ENCODE results near the gene TMEM187. TPM values are rescaled to one million over a fixed set of nuclear protein-coding genes. Genes with fewer than 3 reads are reported as not detected.

The TMEM187 gene
- total RNA-seq, 1 donor from 2014 or later: 5.3 TPM

DNA sequence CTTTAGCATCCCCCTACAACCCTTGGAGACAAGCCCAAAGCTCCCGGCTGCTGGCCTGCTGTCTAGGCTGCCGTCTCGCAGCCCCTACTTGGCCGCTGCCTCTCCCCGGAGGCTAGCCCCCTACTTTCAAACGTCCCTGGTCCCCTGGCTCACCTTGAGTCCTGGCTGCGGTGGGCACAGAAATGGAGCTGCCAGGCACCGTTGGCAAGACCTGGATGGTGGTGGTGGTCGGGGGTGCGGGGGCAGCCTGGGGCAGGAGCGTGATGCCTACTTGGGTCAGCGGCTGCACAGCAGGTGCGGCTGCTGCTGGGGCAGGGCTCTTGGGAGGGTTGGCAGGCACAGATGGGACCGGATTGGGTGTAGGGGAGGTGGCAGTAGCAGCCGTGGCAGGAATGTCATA is 12.9 kb upstream of the TMEM187 start:
- Histone ChIP-seq H3K4me3 (ENCODE audit: low read depth, low read length) (no peak overlapping the region), H3K27me3 (ENCODE audit: control insufficient read depth, insufficient read depth, low read length) (no peaks in the 10 kb centered on the region), H3K36me3 (ENCODE audit: control insufficient read depth, insufficient read depth, low read length) (peaks cover 17% of the 10 kb centered on the region)
- no peak for FAIRE-seq
- no peak for TF ChIP-seq CTCF (IDR thresholded peaks at IDR 0.05; ENCODE audit: insufficient read depth, low read length, severe bottlenecking)
- no peak for DNase-seq (ENCODE audit: low read depth)

DNA sequence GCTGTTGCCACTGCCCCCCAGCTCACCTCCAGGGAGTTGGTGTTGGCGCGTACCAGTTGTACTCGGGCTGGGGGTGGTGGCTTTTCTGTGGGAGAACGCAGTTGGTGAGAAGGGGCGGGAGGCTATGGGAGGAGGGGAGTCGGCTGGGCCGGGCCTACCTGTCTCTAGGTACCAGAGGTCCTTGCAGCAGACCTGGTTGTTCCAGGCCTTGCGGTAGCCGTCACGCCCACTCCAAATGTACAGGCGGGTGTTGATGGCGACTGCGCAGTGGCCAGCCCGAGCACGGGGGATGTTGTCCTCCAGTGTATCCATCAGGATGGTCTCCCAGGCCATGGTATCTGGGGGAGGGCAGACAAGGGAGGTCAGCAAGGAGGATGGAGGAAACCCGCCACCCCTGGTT is 12.5 kb upstream of the TMEM187 start:
- Histone ChIP-seq H3K27me3 (ENCODE audit: control insufficient read depth, insufficient read depth, low read length) (no peaks in the 10 kb centered on the region), H3K4me3 (ENCODE audit: low read depth, low read length) (no peak overlapping the region), H3K36me3 (ENCODE audit: control insufficient read depth, insufficient read depth, low read length) (peaks cover 17% of the 10 kb centered on the region)
- FAIRE-seq (no peak), DNase-seq (ENCODE audit: low read depth) (no peak)
- no peak for TF ChIP-seq CTCF (IDR thresholded peaks at IDR 0.05; ENCODE audit: insufficient read depth, low read length, severe bottlenecking)

DNA sequence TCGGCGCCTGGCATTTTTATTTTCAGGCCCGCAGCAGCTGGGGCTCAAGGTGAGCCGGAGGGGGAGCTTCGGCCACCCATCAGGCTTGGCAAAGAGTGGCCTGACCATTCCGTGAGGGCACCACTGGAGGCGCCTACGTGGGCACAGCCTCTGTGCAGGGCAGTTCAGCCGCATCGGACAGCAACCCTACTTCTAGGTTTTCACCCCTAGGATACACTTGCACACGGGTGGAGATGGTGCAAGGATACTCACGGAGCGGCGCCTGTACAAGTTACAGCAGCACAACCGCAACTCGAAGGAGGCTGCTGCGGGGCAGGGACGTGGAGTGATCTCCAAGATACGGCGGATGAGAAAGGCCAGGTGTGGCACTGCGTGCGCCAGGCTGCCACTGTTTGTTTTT is 11.8 kb upstream of the TMEM187 start:
- FAIRE-seq (no peak), DNase-seq (ENCODE audit: low read depth) (no peak)
- H3K4me3 ChIP-seq (ENCODE audit: low read depth, low read length): no peak overlapping the region
- no peak for TF ChIP-seq CTCF (IDR thresholded peaks at IDR 0.05; ENCODE audit: insufficient read depth, low read length, severe bottlenecking)
- no peaks in the 10 kb centered on the region for H3K27me3 ChIP-seq (ENCODE audit: control insufficient read depth, insufficient read depth, low read length)
- peaks cover 17% of the 10 kb centered on the region for H3K36me3 ChIP-seq (ENCODE audit: control insufficient read depth, insufficient read depth, low read length)

GRCh38 chrX:153961292-153961691 is 11.3 kb upstream of the TMEM187 start:
- Histone ChIP-seq H3K4me3 (ENCODE audit: low read depth, low read length) (no peak overlapping the region), H3K36me3 (ENCODE audit: control insufficient read depth, insufficient read depth, low read length) (peaks cover 16% of the 10 kb centered on the region), H3K27me3 (ENCODE audit: control insufficient read depth, insufficient read depth, low read length) (no peaks in the 10 kb centered on the region)
- no peak for TF ChIP-seq CTCF (IDR thresholded peaks at IDR 0.05; ENCODE audit: insufficient read depth, low read length, severe bottlenecking)
- DNase-seq (ENCODE audit: low read depth): no peak
- no peak for FAIRE-seq

GRCh38 chrX:153963546-153963945 is 9.0 kb upstream of the TMEM187 start:
- no peak overlapping the region for H3K4me3 ChIP-seq (ENCODE audit: low read depth, low read length)
- H3K36me3 ChIP-seq (ENCODE audit: control insufficient read depth, insufficient read depth, low read length): peaks cover 11% of the 10 kb centered on the region
- DNase-seq (ENCODE audit: low read depth): no peak
- FAIRE-seq: no peak
- no peaks in the 10 kb centered on the region for H3K27me3 ChIP-seq (ENCODE audit: control insufficient read depth, insufficient read depth, low read length)
- no peak for TF ChIP-seq CTCF (IDR thresholded peaks at IDR 0.05; ENCODE audit: insufficient read depth, low read length, severe bottlenecking)

- FAIRE-seq: no peak
- TF ChIP-seq CTCF (IDR thresholded peaks at IDR 0.05; ENCODE audit: insufficient read depth, low read length, severe bottlenecking): no peak
- Histone ChIP-seq H3K36me3 (ENCODE audit: control insufficient read depth, insufficient read depth, low read length) (peaks cover 11% of the 10 kb centered on the region), H3K4me3 (ENCODE audit: low read depth, low read length) (no peak overlapping the region), H3K27me3 (ENCODE audit: control insufficient read depth, insufficient read depth, low read length) (no peaks in the 10 kb centered on the region)
- no peak for DNase-seq (ENCODE audit: low read depth)
Observed at GRCh38 chrX:153964105-153964504, 8.4 kb upstream of the TMEM187 start.

Data from bronchial epithelial cell (primary cell).